Uterus (tissue), 4 donors: ENCODE data around the gene GPSM1. TPM values are rescaled to one million over a fixed set of nuclear protein-coding genes. Genes with fewer than 3 reads are reported as not detected.

Experiments used
- DNase-seq, 2 donors: peaks; one replicate each; pipeline ENCODE4 v3.0.0-alpha.2; 2019 to 2020
- H3K27ac ChIP-seq, 2 donors: fragments of 200-600 bp; sonication (generic); 1 replicate in 1 of 2; 2 replicates in 1 of 2; pipeline ENCODE4 v1.5.1; 2016 to 2018
- H3K27me3 ChIP-seq, 2 donors: fragments of 200-600 bp; sonication (generic); one replicate each; pipeline ENCODE4 v1.5.1; 2018 to 2019; ENCODE audit warnings: control low read depth in 1 of 2
- H3K36me3 ChIP-seq, 2 donors: fragments of 200-600 bp; sonication (generic); one replicate each; pipeline ENCODE4 v1.5.1; 2019; ENCODE audit warnings: control low read depth in 1 of 2
- H3K4me1 ChIP-seq, 2 donors: fragments of 200-600 bp; sonication (generic); one replicate each; pipeline ENCODE4 v1.5.1; 2018 to 2019; ENCODE audit warnings: control low read depth in 1 of 2
- H3K4me3 ChIP-seq, 2 donors: fragments of 200-600 bp; sonication (generic); 1 replicate in 1 of 2; 2 replicates in 1 of 2; pipeline ENCODE4 v1.5.1; 2018 to 2019; ENCODE audit warnings: mild to moderate bottlenecking in 1 of 2
- H3K9me3 ChIP-seq, 2 donors: fragments of 200-600 bp; sonication (generic); one replicate each; pipeline ENCODE4 v1.5.1; 2019; ENCODE audit warnings: control low read depth in 1 of 2
- CTCF ChIP-seq, 4 experiments: fragments of 200-600 bp in 2 of 4; fragments of 450-650 bp in 2 of 4; sonication (generic) in 2 of 4; IDR thresholded peaks; one replicate each; pipeline ENCODE4 v1.5.1; 2016 to 2019; ENCODE audit warnings: antibody characterized with exemption in 4 of 4, mild to moderate bottlenecking in 2 of 4, moderate library complexity in 1 of 4
- POLR2A ChIP-seq, 2 donors: fragments of 450-650 bp; IDR thresholded peaks; one replicate each; pipeline ENCODE4 v1.6.1; 2016; ENCODE audit warnings: antibody characterized with exemption in 2 of 2, mild to moderate bottlenecking in 1 of 2, moderate library complexity in 1 of 2
- intact Hi-C: fragments of 100-400 bp; cut with DNase I; formaldehyde crosslinking; loops from one replicate; pipeline ENCODE4 v1.15.1; 2023; ENCODE audit warnings: low total_unique reads
- total RNA-seq, 4 donors: library from RNA; depleted of rRNA in 3 of 4; stranded (reverse); fragments of >200 nt in 3 of 4; gene quantifications; one replicate each; pipeline versions ENCODE4 v1.1.0 to v1.2.4, GENCODE V29; 2014 to 2023
- donor health status: DM: yes; HTN: yes; CAD: no.

GPSM1 gene
- 10 to 100 TPM in 2 of 4 donors, 1 to 10 TPM in 2; 4.4 to 43.6 (median 24.1) TPM for total RNA-seq

- H3K9me3 ChIP-seq, result no peaks in the 10 kb centered on the region
- DNase-seq, result peak in 1 of 2 donors; percentile 65
- peaks cover 0 to 30% of the 10 kb centered on the region in 2 donors for H3K4me1 ChIP-seq
- no peaks in the 10 kb centered on the region for H3K36me3 ChIP-seq
- intact Hi-C loops, result no loop called here
- H3K27ac ChIP-seq, result peak within 1 kb of the TSS; percentile 56 to 86
- TF ChIP-seq POLR2A (IDR thresholded peaks at IDR 0.05) (peak; percentile 11 to 79), CTCF (IDR thresholded peaks at IDR 0.05) (peak in 2 of 4 experiments; percentile 19 to 38)
- H3K27me3 ChIP-seq, result no peaks in the 10 kb centered on the region
- peak within 1 kb of the TSS; percentile 57 to 88 for H3K4me3 ChIP-seq
These were observed at the start of gene GPSM1 for GRCh38 chr9:136327304-136327974. TSS of gene GPSM1 (plus strand) at chr9:136327539. CDS start at chr9:136327696, 157 bp downstream.

GRCh38 chr9:136277746-136278145 is 49.6 kb upstream of the GPSM1 start:
- no peak overlapping the region for H3K4me3 ChIP-seq
- intact Hi-C loops, result no loop called here
- no peaks in the 10 kb centered on the region for H3K27me3 ChIP-seq
- TF ChIP-seq CTCF (IDR thresholded peaks at IDR 0.05) (no peak), POLR2A (IDR thresholded peaks at IDR 0.05) (no peak)
- H3K4me1 ChIP-seq, result no peaks in the 10 kb centered on the region
- no peak overlapping the region for H3K27ac ChIP-seq
- H3K36me3 ChIP-seq, result no peaks in the 10 kb centered on the region
- H3K9me3 ChIP-seq, result no peaks in the 10 kb centered on the region
- DNase-seq, result no peak

- intact Hi-C loops, result no loop called here
- H3K27ac ChIP-seq, result no peak overlapping the region
- no peaks in the 10 kb centered on the region for H3K27me3 ChIP-seq
- no peak overlapping the region for H3K4me3 ChIP-seq
- no peaks in the 10 kb centered on the region for H3K36me3 ChIP-seq
- no peaks in the 10 kb centered on the region for H3K9me3 ChIP-seq
- DNase-seq, result no peak
- no peaks in the 10 kb centered on the region for H3K4me1 ChIP-seq
- no peak for TF ChIP-seq POLR2A (IDR thresholded peaks at IDR 0.05)
- no peak for TF ChIP-seq CTCF (IDR thresholded peaks at IDR 0.05)
These were observed 49.1 kb upstream of the GPSM1 start for GRCh38 chr9:136278221-136278620.

GRCh38 chr9:136278894-136279293 is 48.4 kb upstream of the GPSM1 start:
- TF ChIP-seq CTCF (IDR thresholded peaks at IDR 0.05), result no peak
- no peak for TF ChIP-seq POLR2A (IDR thresholded peaks at IDR 0.05)
- Histone ChIP-seq H3K36me3 (no peaks in the 10 kb centered on the region), H3K27ac (no peak overlapping the region), H3K4me3 (no peak overlapping the region), H3K9me3 (no peaks in the 10 kb centered on the region), H3K27me3 (no peaks in the 10 kb centered on the region), H3K4me1 (no peaks in the 10 kb centered on the region)
- no peak for DNase-seq
- intact Hi-C loops, result no loop called here

GRCh38 chr9:136279471-136279870 is 47.9 kb upstream of the GPSM1 start:
- intact Hi-C loops, result no loop called here
- no peak for DNase-seq
- Histone ChIP-seq H3K4me3 (no peak overlapping the region), H3K36me3 (no peaks in the 10 kb centered on the region), H3K4me1 (no peaks in the 10 kb centered on the region), H3K27me3 (no peaks in the 10 kb centered on the region), H3K27ac (no peak overlapping the region), H3K9me3 (no peaks in the 10 kb centered on the region)
- TF ChIP-seq CTCF (IDR thresholded peaks at IDR 0.05) (no peak), POLR2A (IDR thresholded peaks at IDR 0.05) (no peak)
